GM19372 (cell line): ENCODE data around the gene PRKCH.

Experiments used
- ATAC-seq: cut with Tn5 transposase; IDR thresholded peaks from one replicate; pipeline ENCODE4 v1.9.1; 2021; ENCODE audit warnings: mild to moderate bottlenecking, low read depth, moderate library complexity; ENCODE audit not compliant: unreplicated experiment

Gene PRKCH

DNA sequence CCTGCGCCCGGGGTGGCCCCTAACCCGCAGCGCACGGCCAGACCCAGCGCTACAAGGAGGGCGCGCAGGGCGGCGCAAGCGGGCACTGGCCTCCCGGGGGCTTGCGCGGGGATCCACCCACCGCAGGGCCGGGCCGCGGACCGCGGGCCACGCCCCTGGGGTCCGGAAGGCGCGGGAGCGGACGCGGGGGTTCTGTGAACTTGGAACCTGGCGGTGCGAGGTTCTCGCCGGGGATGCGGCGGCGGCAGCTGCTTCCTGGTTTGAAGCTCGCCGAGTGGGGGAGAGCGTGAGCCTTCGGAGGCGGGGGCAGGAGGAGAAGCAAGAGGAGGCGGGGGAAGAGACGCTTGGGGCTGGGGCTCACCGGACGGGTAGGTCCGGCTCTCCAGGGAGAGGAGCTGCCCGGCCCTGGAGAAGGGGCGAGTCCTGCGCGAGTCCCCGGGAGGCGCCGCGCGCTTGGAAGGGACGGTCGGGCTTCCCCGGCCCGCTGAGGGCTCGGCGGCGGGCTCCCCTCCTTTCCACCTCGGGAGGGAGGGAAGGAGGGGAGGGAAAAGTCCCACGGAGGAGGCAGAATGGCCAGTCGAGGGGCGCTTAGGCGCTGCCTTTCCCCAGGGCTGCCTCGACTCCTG, at the start of gene PRKCH:
Gene PRKCH, plus strand, starts transcription at position 195 of the 626 bp plus-strand sequence. CDS start 523 bp downstream, outside the sequence.
- ATAC-seq: no peak

DNA sequence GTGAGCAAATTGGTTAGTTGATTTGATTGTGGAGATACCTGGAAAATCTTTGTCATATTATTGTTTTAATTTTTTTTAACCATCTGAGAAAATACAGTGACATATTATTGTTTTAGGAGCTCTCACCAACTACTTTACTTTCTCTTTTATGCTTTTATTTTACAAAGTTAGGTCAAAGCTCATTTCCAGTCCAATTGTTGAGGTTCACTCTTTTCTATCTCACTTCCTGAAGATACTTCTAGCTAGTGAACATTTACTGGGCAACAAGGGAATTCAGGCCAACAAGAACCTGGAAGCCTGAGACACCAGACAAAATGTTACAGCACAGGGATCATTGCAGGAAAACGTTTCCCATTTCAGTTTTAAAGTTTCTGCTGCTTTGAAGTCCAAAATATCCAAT, 44.1 kb upstream of the PRKCH start:
- ATAC-seq: no peak

DNA sequence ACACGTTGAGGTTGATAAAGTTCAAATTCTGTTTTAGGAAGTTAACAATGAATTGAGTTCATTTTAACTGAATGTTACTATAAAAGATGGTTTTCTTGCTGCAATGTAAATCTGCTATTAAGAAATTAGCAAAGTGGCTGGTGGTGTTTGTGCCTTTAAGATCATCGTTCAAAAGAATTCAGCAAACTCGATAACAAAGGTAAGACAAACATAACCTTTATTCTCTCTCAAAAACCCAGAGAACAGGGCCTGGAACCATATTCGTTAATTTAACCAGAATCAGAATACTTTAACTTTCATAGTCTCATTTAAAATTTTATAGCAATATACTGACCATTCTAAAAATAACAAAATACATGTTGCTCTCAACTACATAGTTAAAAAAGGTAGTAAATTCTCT, 43.6 kb upstream of the PRKCH start:
- no peak for ATAC-seq

DNA sequence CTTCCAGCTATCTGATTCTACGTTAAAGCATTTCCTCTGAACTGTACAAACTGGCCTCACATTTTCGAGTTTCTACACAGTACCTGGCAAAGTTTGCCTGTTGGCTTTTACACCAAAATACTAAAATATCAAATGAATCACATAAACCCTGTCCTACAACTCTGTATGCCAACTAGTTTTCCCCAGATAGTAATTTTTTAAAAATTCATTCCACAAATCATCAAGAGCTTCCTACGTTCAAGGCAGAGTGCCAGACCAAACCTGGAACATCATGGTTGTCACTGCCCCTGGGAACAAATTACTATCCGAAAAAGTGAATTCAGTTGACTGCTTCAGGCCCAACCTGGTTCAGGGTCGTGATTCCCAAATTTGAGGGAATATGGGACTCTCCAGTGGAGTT, 42.3 kb upstream of the PRKCH start:
- no peak for ATAC-seq

DNA sequence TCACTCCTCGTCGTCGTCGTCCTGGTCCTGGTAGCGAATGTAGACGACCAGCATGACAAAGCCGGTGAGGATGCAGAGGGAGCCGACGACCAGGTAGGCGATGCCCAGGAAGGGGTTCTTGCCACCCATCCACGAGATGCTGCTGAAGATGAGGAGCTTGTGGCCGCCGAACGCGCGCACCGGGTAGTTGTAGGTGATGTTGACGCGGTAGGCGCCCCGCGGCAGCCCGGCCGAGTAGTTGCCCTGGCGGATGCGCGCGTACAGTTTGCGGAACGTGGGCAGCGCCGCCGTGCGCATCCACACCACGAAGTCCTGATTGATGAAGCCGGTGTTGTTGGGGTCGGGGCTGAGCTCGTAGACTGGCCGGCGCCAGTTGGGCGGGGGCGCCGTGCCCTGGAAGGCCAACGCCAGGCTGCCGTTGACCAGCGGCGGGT, 41.3 kb upstream of the PRKCH start:
- no peak for ATAC-seq

DNA sequence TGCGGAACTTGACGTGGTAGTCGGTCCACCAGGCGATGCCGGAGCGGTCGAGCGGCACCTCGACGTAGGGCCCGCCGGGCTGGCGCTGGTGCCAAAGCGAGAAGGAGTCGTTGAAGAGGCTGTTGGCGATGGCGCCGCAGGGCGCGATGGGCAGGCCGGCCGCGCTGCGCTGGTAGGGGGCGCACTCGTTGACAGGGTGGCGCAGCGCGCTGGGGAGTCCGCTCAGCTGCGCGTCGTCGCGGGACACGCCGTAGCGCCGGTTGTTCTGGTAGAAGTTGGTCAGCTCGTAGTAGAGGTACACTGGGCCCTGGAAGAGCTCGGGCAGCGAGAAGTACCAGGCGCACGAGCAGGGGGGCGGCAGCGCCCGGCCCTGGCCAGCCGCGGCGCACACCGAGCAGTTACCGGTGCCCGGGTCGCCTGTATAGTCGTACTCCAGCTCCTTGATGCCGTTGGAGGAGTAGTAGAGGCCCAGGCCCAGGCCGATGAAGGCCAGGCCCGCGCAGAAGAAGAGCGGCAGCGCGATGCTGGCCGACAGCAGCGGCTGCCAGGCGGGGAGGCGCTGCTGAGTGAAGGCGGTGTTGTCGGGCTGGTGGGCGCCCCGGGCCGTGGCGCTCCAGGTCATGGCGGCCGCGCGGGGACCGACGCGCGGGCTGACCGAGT, 40.7 kb upstream of the PRKCH start:
- ATAC-seq: no peak

DNA sequence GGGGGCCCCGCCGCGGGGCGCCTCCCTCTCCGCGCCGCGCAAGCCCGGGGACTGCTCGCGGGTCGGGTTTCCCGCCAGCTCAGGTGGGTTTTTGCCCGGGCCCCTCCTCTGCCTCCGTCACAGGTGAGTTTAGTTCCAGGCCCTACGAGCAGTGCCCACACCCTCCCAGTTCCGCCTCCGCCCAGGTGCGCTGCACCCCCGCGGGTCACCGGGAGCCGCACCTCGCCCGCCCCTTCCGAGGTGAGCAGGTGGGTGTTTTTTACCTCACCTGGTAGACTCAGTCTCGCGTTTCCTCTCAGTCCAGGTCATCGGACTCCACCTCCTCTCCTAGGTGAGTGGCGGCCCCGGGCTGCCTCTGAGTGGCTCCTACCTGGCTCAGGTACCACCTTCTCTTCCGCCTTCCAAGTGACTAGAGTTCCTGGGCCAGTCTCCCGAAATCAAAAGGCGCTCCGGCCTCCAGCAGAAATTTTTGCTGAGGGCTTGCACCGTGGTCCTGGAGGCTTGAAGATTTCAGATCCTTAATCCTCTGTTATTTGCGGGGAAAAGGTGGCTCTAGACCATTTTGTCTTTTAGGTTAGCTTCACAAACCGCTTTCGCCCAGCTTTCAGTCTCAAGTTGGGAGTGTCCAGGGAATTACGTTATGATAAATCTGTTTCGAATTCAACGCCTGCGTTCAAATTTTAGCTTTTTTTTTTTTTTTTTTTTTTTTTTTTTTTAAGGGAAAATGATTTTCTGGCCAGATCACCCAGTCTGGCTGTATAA, 40.0 kb upstream of the PRKCH start, which contains the start of gene TMEM30B:
Gene TMEM30B, minus strand, starts transcription at position 153 of the 762 bp plus-strand sequence. CDS start 191 bp downstream, outside the sequence.
- no peak for ATAC-seq

DNA sequence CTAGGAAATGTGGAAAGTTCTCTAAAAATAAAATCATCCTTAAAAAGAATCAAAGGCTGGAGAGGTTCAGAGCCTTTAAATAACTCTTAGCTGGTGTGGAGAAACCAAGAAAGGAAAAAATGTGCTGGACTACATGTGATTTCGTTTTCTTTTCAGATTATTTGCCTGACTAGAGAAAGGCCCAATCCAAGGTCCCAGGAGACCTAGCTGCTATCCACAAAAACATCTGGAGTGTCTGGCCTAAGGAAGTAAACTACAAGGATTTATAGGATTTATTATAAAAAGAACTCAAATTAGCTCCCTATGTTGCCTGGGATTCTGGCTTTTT, 39.5 kb upstream of the PRKCH start:
- no peak for ATAC-seq

DNA sequence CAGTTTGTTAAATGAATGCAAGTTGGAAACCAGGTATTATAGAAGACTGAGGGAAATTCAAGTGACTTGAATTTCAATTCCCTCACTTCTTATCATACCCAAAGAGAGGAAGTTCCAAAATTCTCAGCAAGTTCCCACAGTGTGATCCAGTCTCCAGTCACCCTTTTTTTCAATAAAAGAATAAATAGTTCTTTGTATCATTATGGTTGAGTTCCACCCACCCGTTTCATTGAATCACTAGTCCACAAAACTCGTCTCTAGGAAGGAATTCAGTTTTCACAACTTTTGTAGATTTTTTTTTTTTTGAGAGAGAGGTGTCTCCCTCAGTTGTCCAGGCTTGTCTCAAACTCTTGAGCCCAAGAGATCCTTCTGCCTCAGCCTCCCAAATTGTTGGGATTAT, 38.6 kb upstream of the PRKCH start:
- no peak for ATAC-seq

DNA sequence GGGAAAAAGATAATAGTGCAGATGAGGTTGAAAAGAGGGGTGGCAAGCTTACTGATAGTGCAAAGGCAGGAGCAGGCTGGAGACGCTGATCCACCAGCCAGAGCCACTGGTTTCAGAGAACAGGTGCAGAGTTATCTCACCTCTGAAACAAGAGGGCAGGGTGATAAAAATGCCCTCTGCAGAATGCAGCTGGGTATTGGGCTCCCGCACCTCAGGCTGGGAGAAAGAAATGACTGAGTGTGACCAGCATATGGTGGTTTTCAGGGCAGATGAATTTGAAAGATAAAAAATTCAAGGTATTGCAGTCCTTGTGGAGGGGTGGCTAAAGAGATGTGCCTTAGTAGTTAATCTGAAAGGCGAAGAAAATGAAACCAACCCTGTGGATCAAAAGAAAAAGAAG, 37.4 kb upstream of the PRKCH start:
- no peak for ATAC-seq

DNA sequence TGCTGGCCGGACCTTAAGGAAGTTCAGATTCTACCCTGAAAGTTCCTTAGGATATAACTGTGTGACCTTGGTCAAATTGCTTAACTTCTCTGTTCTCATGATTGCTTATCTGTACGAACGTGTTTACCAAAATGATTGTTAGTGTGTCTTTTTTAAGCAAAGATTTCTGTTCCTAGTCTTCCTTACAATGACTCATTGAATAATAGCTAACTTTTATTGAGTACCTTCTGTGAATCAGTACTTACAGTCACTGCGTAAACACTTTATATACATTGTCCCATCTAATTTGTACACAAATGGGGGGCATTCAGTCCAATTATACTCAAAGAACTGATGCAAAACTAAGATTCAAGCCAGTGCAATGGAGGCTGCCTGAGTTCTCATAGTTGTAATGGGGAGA, 36.0 kb upstream of the PRKCH start:
- no peak for ATAC-seq

DNA sequence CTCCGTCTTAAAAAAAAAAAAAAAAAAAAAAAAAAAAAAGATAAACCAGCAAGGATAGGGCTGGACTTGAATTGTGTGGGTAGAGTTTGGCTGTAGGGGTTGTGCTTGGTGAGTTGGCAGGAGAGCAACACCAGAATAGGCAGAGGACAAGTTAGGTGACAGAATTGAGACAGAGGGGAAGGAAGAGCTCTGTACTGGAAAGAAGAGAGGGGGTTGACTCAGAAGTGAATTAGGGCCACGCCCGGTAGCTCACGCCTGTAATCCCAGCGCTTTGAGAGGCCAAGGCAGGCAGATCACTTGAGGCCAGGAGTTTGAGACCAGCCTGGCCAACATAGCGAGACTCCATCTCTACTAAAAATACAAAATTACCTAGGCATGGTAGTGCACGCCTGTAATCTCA, 34.2 kb upstream of the PRKCH start:
- no peak for ATAC-seq

DNA sequence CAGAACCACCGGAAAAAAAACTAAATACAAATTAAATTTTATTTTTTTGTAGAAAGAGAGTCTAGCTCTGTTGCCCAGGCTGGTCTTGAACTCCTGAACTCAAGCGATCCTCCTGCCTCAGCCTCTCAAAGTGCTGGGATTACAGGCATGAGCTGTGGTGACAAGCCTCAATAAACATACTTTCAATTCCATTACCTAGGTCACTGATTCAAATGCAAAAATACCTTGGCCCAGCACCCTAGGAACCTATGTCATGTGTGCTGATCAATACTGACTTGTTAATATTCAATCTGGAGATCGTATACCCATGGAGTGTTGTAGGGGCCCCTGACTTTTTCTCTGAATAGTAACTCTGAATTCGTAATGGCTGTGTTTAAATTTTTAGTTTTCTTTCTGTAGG, 33.2 kb upstream of the PRKCH start:
- ATAC-seq: no peak

DNA sequence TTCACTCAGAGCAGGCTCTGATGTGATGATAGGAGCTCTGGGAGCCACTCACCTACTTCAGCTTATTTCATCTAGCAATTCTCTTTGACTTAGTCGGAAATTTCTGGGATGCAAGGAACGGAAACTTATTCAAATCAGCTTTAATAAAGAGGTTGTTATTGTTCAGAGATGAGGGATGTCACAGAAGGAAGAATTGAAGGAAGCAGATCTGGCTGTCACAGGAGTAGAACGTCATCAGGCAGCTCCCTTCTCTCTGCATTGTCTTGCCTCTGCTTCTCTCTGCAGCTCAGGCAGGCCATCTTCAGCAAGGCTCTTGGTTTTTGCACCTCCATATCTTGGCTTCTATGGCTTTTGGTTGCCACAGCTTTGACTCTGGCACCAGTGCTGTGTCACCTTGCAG, 32.7 kb upstream of the PRKCH start:
- ATAC-seq: no peak

DNA sequence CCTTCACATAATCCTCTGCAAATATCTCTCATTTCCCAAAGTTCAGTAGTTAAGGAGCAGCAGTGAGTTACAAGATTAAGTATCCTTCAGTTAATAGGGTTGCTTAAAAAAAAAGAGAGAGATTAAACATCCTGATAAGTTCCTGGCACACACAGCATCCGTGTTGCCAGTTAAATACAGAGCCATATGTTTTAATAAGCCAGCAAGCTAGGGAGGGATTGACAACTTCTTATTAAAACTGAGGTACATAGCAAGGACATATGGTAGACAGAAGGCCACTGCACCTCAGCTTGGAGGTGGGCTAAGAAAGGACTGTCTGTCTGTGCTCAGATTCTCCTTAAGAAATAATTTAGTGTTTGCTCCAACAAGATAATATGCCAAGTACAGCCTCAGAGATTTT, 30.7 kb upstream of the PRKCH start:
- no peak for ATAC-seq

DNA sequence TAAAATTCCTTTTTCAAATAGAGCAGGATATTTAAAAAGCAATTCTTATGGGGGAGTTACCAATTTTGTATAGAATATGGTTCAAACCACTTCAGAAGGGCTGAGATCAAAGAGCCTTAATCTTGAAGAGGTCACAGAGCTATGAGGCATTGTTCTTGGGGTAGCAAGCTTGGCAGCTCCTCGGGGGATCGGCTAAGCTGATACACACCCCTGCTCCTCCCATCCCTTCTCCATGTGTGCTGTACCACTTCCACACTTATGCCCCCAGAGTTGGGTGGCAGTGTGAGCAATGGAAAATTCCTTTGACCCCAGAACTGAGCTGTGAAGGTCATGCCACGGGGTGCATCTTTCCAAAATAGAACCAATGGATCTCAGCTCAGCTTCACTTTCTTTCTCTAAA, 25.2 kb upstream of the PRKCH start:
- no peak for ATAC-seq

DNA sequence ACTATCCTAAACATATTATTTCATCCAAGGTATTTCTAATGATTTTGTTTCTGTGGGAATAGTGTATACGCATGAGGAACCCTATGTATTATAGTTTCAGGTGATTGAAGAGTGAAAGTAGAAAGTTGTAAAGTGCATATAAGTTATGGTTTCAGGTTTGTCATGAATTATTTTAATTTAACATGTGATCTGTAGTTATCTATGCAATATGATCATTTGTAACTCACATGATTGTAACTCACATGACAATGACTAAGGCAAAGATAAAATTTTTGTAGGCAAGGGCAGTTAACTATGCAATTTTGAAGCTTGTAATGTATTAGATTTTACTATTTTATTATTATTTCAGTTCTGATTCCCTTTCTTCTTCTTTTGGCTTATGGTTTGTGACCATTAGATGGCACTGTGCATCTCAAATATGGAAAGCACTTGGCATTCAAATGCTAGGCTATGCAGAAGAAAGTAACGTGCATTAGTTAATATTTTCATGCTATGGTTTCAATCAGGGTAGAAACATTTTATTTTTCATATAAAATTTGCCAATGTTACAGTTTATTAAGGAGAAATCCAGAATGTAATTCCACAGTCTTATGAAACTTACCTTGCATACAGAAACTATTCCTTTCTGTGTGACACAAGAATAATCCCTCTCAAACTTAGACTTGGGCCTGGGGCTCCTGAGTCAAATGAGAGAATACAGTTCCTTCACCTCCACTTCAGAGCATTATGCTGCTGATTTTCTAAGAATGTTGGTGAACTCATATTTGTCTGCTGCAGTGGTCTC, 24.5 kb upstream of the PRKCH start:
- no peak for ATAC-seq

DNA sequence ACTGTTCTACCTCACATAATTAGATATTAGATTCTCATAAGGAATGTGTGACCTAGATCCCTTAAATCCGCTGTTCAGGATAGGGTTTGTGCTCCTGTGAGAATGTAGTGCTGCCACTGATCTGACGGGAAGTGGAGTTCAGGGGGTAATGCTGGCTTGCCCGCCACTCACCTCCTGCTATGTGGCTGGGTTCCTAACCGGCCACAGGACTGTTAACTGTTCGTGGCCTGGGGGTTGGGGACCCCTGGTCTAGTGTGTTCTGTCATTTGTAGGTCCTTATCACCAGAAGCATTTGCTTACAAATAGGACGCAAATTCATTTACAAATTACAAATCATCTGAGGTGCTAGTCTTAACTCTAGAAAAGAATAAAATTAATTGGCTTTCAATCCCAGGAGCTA, 23.8 kb upstream of the PRKCH start:
- ATAC-seq: no peak

DNA sequence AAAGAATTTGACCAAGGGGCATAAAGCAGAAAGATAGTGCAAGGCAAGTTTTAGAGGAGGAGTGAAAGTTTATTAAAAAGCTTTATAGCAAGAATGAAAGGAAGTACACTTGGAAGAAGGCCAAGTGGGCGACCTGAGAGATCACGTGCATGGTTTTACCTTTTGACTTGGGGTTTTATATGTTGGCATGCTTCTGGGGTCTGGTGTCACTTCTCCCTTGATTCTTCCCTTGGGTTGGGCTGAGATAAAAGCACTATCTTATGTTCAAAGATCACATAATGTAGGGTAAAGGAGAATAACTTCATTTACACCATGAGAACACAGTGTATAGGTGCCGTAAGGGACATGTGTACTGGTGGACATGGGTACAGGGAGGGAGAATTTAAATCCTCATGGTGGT, 22.6 kb upstream of the PRKCH start:
- no peak for ATAC-seq

DNA sequence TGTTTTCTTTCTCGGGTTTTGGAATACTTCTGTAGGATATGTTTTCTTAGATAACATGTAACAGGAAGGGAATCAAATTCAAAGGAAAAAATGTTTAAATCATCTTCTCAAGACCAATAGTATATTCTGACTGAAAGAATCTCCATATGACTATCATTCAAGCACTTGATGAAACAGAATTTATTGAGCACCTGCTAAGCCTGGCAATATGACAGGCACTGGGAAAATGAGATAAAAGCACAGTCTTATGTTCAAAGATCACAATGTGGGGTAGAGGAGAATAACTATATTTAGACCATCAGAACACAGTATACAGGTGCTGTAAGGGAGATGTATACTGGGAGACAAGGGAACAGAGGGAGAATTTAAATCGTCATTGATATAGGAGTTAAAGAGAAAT, 21.2 kb upstream of the PRKCH start:
- ATAC-seq: no peak

DNA sequence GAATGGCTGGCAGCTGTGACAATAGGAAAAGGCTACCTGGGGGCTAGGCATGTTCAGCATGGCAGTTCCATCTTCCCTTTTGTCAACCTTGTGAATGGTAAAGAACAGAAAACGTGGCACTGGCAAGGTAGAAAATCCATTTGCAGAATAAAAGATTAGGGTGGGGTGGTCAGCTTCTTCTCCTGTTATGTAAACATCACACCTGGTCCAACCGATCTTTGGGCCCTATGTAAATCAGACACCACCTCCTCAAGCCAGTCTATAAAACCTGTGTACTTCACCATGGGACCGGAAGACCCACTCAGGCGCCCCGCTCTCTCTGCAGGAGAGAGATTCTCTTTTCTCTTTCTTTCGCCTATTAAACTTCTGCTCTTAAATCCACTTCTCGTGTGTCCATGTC, 20.6 kb upstream of the PRKCH start:
- no peak for ATAC-seq
